ENCODE data around the gene MYEOV.

Gene MYEOV

GRCh38 chr11:69295079-69295994 is 1.4 kb downstream of the MYEOV start:
- DNase-seq (ENCODE audit: low read depth), result no peak
- no peak for TF ChIP-seq CTCF (conservative IDR thresholded peaks at IDR 0.05; ENCODE audit: control insufficient read depth, insufficient read depth, low read depth, low read length)
- H3K4me3 ChIP-seq (ENCODE audit: control insufficient read depth, low read depth, low read length), result no peak overlapping the region

GRCh38 chr11:69295995-69296889 is 2.3 kb downstream of the MYEOV start:
- no peak for TF ChIP-seq CTCF (conservative IDR thresholded peaks at IDR 0.05; ENCODE audit: control insufficient read depth, insufficient read depth, low read depth, low read length)
- no peak overlapping the region for H3K4me3 ChIP-seq (ENCODE audit: control insufficient read depth, low read depth, low read length)
- DNase-seq (ENCODE audit: low read depth), result peak; percentile 95

GRCh38 chr11:69296890-69297786 is 3.2 kb downstream of the MYEOV start:
- no peak overlapping the region for H3K4me3 ChIP-seq (ENCODE audit: control insufficient read depth, low read depth, low read length)
- peak; percentile 98 for DNase-seq (ENCODE audit: low read depth)
- TF ChIP-seq CTCF (conservative IDR thresholded peaks at IDR 0.05; ENCODE audit: control insufficient read depth, insufficient read depth, low read depth, low read length), result no peak

GRCh38 chr11:69297787-69298266 is 3.9 kb downstream of the MYEOV start:
- TF ChIP-seq CTCF (conservative IDR thresholded peaks at IDR 0.05; ENCODE audit: control insufficient read depth, insufficient read depth, low read depth, low read length), result no peak
- DNase-seq (ENCODE audit: low read depth), result peak; percentile 14
- no peak overlapping the region for H3K4me3 ChIP-seq (ENCODE audit: control insufficient read depth, low read depth, low read length)

- TF ChIP-seq CTCF (conservative IDR thresholded peaks at IDR 0.05; ENCODE audit: control insufficient read depth, insufficient read depth, low read depth, low read length), result no peak
- DNase-seq (ENCODE audit: low read depth), result peak; percentile 92
- H3K4me3 ChIP-seq (ENCODE audit: control insufficient read depth, low read depth, low read length), result no peak overlapping the region
Measured at GRCh38 chr11:69298267-69299022, 4.5 kb downstream of the MYEOV start.

Measured in fibroblast of mammary gland (primary cell).